ENCODE data around the gene PPP2R5C.

GRCh38 chr14:101737414-101738339, 23.8 kb upstream of the PPP2R5C start:
- TF ChIP-seq POLR2AphosphoS5 (IDR thresholded peaks at IDR 0.05; ENCODE audit: low read depth, low read length): no peak
- TF ChIP-seq CTCF (IDR thresholded peaks at IDR 0.05): peak; percentile 39; the same call in 1 of the 2 replicates
- TF ChIP-seq REST (IDR thresholded peaks at IDR 0.05; ENCODE audit: insufficient read depth in 1 of 2, low read depth in 2 of 2, low read length in 1 of 2): no peak
- no peak for TF ChIP-seq SIN3A (IDR thresholded peaks at IDR 0.05; ENCODE audit: borderline replicate concordance, insufficient read depth, low read depth, low read length)
